Stomach smooth muscle (tissue), 2 donors: ENCODE measurements around the gene SCGB3A1.

ENCODE experiments used
- H3K27ac ChIP-seq: one replicate; pipeline ENCODE4 v1.7.0; 2013; ENCODE audit warnings: mild to moderate bottlenecking, low read length, inconsistent platforms
- H3K27me3 ChIP-seq, 2 donors: one replicate each; pipeline ENCODE4 v1.7.0; 2013; ENCODE audit warnings: low read length in 2 of 2; ENCODE audit not compliant: insufficient read depth in 2 of 2, control insufficient read depth in 1 of 2
- H3K36me3 ChIP-seq, 2 donors: one replicate each; pipeline ENCODE4 v1.7.0; 2013; ENCODE audit warnings: low read length in 2 of 2; ENCODE audit not compliant: control insufficient read depth in 2 of 2, insufficient read depth in 2 of 2
- H3K4me1 ChIP-seq: one replicate; pipeline ENCODE4 v1.7.0; 2013; ENCODE audit warnings: low read length; ENCODE audit not compliant: control insufficient read depth, insufficient read depth
- H3K4me3 ChIP-seq, 2 donors: one replicate each; pipeline ENCODE4 v1.7.0; 2013; ENCODE audit warnings: low read length in 2 of 2
- H3K9ac ChIP-seq, 2 donors: one replicate each; pipeline ENCODE4 v1.7.0; 2013; ENCODE audit warnings: low read length in 2 of 2, mild to moderate bottlenecking in 1 of 2
- H3K9me3 ChIP-seq, 2 donors: one replicate each; pipeline ENCODE4 v1.7.0; 2013; ENCODE audit warnings: low read length in 2 of 2; ENCODE audit not compliant: control insufficient read depth in 2 of 2
- donor health status: healthy.
- donor health status: Pancreatic carcinoma.

The SCGB3A1 gene

GRCh38 chr5:180612683-180613082, 21.4 kb upstream of the SCGB3A1 start:
- H3K27me3 ChIP-seq = peaks cover 0 to 3% of the 10 kb centered on the region in 2 donors
- no peak overlapping the region for H3K27ac ChIP-seq
- no peak overlapping the region for H3K4me3 ChIP-seq
- no peaks in the 10 kb centered on the region for H3K36me3 ChIP-seq
- no peak overlapping the region for H3K9ac ChIP-seq
- no peaks in the 10 kb centered on the region for H3K9me3 ChIP-seq
- no peaks in the 10 kb centered on the region for H3K4me1 ChIP-seq

- no peak overlapping the region for H3K27ac ChIP-seq
- no peak overlapping the region for H3K4me3 ChIP-seq
- H3K27me3 ChIP-seq = peaks cover 0 to 2% of the 10 kb centered on the region in 2 donors
- H3K9ac ChIP-seq = no peak overlapping the region
- no peaks in the 10 kb centered on the region for H3K4me1 ChIP-seq
- no peaks in the 10 kb centered on the region for H3K9me3 ChIP-seq
- H3K36me3 ChIP-seq = no peaks in the 10 kb centered on the region
These were observed 20.0 kb upstream of the SCGB3A1 start for GRCh38 chr5:180611140-180611850.

GRCh38 chr5:180609817-180610550, 18.7 kb upstream of the SCGB3A1 start:
- Histone ChIP-seq H3K27me3 (peaks cover 0 to 2% of the 10 kb centered on the region in 2 donors), H3K4me3 (no peak overlapping the region), H3K27ac (no peak overlapping the region), H3K4me1 (no peaks in the 10 kb centered on the region), H3K9me3 (no peaks in the 10 kb centered on the region), H3K9ac (no peak overlapping the region), H3K36me3 (no peaks in the 10 kb centered on the region)

GRCh38 chr5:180609386-180609785, 18.1 kb upstream of the SCGB3A1 start:
- no peak overlapping the region for H3K27ac ChIP-seq
- no peaks in the 10 kb centered on the region for H3K36me3 ChIP-seq
- H3K27me3 ChIP-seq = peaks cover 0 to 2% of the 10 kb centered on the region in 2 donors
- no peak overlapping the region for H3K9ac ChIP-seq
- no peak overlapping the region for H3K4me3 ChIP-seq
- no peaks in the 10 kb centered on the region for H3K9me3 ChIP-seq
- no peaks in the 10 kb centered on the region for H3K4me1 ChIP-seq

GRCh38 chr5:180608572-180609310, 17.4 kb upstream of the SCGB3A1 start:
- peaks cover 0 to 2% of the 10 kb centered on the region in 2 donors for H3K27me3 ChIP-seq
- H3K4me3 ChIP-seq = no peak overlapping the region
- H3K4me1 ChIP-seq = no peaks in the 10 kb centered on the region
- H3K9ac ChIP-seq = no peak overlapping the region
- no peaks in the 10 kb centered on the region for H3K9me3 ChIP-seq
- no peaks in the 10 kb centered on the region for H3K36me3 ChIP-seq
- no peak overlapping the region for H3K27ac ChIP-seq

GRCh38 chr5:180607861-180608571, 16.7 kb upstream of the SCGB3A1 start:
- H3K9me3 ChIP-seq = no peaks in the 10 kb centered on the region
- no peak overlapping the region for H3K4me3 ChIP-seq
- H3K4me1 ChIP-seq = no peaks in the 10 kb centered on the region
- H3K27me3 ChIP-seq = peaks cover 0 to 2% of the 10 kb centered on the region in 2 donors
- no peaks in the 10 kb centered on the region for H3K36me3 ChIP-seq
- H3K9ac ChIP-seq = no peak overlapping the region
- no peak overlapping the region for H3K27ac ChIP-seq

- H3K9ac ChIP-seq = no peak overlapping the region
- no peaks in the 10 kb centered on the region for H3K4me1 ChIP-seq
- no peak overlapping the region for H3K4me3 ChIP-seq
- no peaks in the 10 kb centered on the region for H3K9me3 ChIP-seq
- no peaks in the 10 kb centered on the region for H3K36me3 ChIP-seq
- H3K27ac ChIP-seq = no peak overlapping the region
- H3K27me3 ChIP-seq = peaks cover 0 to 2% of the 10 kb centered on the region in 2 donors
These were observed 15.0 kb upstream of the SCGB3A1 start for GRCh38 chr5:180606215-180606785.

GRCh38 chr5:180605554-180606214, 14.4 kb upstream of the SCGB3A1 start:
- H3K4me3 ChIP-seq = no peak overlapping the region
- no peaks in the 10 kb centered on the region for H3K4me1 ChIP-seq
- H3K36me3 ChIP-seq = no peaks in the 10 kb centered on the region
- peaks cover 0 to 2% of the 10 kb centered on the region in 2 donors for H3K27me3 ChIP-seq
- H3K9ac ChIP-seq = no peak overlapping the region
- H3K27ac ChIP-seq = no peak overlapping the region
- H3K9me3 ChIP-seq = no peaks in the 10 kb centered on the region

GRCh38 chr5:180604271-180604670, 13.0 kb upstream of the SCGB3A1 start:
- Histone ChIP-seq H3K9ac (no peak overlapping the region), H3K27ac (no peak overlapping the region), H3K36me3 (no peaks in the 10 kb centered on the region), H3K9me3 (no peaks in the 10 kb centered on the region), H3K27me3 (no peaks in the 10 kb centered on the region), H3K4me1 (no peaks in the 10 kb centered on the region), H3K4me3 (no peak overlapping the region)
